Pancreas (tissue), 10 donors: ENCODE results near the gene PRELP. TPM values are rescaled to one million over a fixed set of nuclear protein-coding genes. Genes with fewer than 3 reads are reported as not detected.

Source experiments
- ATAC-seq, 4 donors: fragments of 200-7000 bp; cut with Tn5 transposase; one replicate each; pipeline versions ENCODE4 v1.8.0 to v1.9.1; 2020; ENCODE audit warnings: mild to moderate bottlenecking in 4 of 4, moderate library complexity in 4 of 4
- DNase-seq, 6 donors: peaks; one replicate each; pipeline ENCODE4 v3.0.0-alpha.2; 2020
- FAIRE-seq: peaks from 2 replicates; lab custom pipeline; 2012; peaks lifted over from hg19 to GRCh38; lab: Jason Lieb, UNC
- H3K27ac ChIP-seq, 4 donors: fragments of 200-600 bp; sonication (generic); 1 replicate in 3 of 4; 2 replicates in 1 of 4; pipeline versions ENCODE4 v1.5.0 to v1.8.0; 2020
- H3K27me3 ChIP-seq, 4 donors: fragments of 200-600 bp; one replicate each; pipeline ENCODE4 v1.8.0; 2021
- H3K36me3 ChIP-seq, 3 donors: fragments of 200-600 bp; sonication (generic) in 1 of 3; one replicate each; pipeline versions ENCODE4 v1.5.0 to v1.8.0; 2020 to 2021
- H3K4me1 ChIP-seq, 3 donors: fragments of 200-600 bp; one replicate each; pipeline ENCODE4 v1.8.0; 2021
- H3K4me3 ChIP-seq, 4 donors: fragments of 200-600 bp; sonication (generic) in 2 of 4; one replicate each; pipeline versions ENCODE4 v1.5.0 to v1.8.0; 2020 to 2021
- H3K9me3 ChIP-seq, 4 donors: fragments of 200-600 bp; one replicate each; pipeline ENCODE4 v1.8.0; 2021
- CTCF ChIP-seq, 4 donors: fragments of 200-600 bp; sonication (generic) in 3 of 4; IDR thresholded peaks; one replicate each; pipeline versions ENCODE4 v1.5.0 to v1.8.0; 2021; ENCODE audit warnings: antibody characterized with exemption in 4 of 4
- WGBS, 2 donors: extraction: QIAGEN DNeasy Blood & Tissue Kit; methylation state at CpG; one replicate each; pipeline ENCODE4 v1.1.7; 2013; 5-methylcytosine and 5-hydroxymethylcytosine counted together
- intact Hi-C, 3 donors: fragments of 100-400 bp; cut with DNase I; formaldehyde crosslinking; loops; one replicate each; pipeline versions ENCODE4 v1.11.1 to v1.14.2; 2022
- polyA plus RNA-seq, 2 donors: library from polyadenylated mRNA; stranded (reverse); fragments of 200-250 nt; gene quantifications; one replicate each; pipeline ENCODE4 v1.2.3, GENCODE V29; 2013
- total RNA-seq, 6 donors: library from RNA; stranded (reverse); fragmentation: NEBNext Ultra II Directional in 4 of 6; extraction: Animal tissue kit (Norgen Biotek cat#: 25700) in 4 of 6; gene quantifications; one replicate each; pipeline versions ENCODE4 v1.2.1 to v1.2.4, GENCODE V29; 2021 to 2023
- donor health status: healthy with polysubstance abuse.
- donor health status: DM: no; HTN: no; CAD: no; lungs with moderate emphysema.
- donor health status: DM: no; HTN: no; CAD: no.
- donor health status: control.
- donor health status: control.
- donor health status: Bipolar disorder and iron deficiency.
- donor health status: DM: yes; HTN: yes; CAD: no.
- donor health status: DM: no; HTN: no; CAD: no.
- donor health status: DM: no; HTN: no; CAD: no.
- donor health status: DM: yes; HTN: yes; CAD: no.

Gene PRELP
- total and polyA plus RNA-seq, 8 donors, result 1.2 to 6.6 (median 3.0) TPM

- Histone ChIP-seq H3K9me3 (no peaks in the 10 kb centered on the region), H3K36me3 (no peaks in the 10 kb centered on the region), H3K4me3 (no peak overlapping the region), H3K27me3 (no peaks in the 10 kb centered on the region), H3K27ac (no peak overlapping the region), H3K4me1 (peaks cover 0 to 6% (median 5%) of the 10 kb centered on the region in 3 donors)
- DNase-seq (no peak), FAIRE-seq (no peak), ATAC-seq (no peak)
- WGBS, 2 donors, result 36 to 53% methylated on average over 8 of the region's 8 CpGs
- intact Hi-C loops, result loop anchor here in 1 of 3 donors (10.0 kb wide), 1 partner anchor 213 kb away; no protein-coding TSS in a partner anchor
- TF ChIP-seq CTCF (IDR thresholded peaks at IDR 0.05), result no peak
Observed at GRCh38 chr1:203492082-203492747, 16.6 kb downstream of the PRELP start.

- intact Hi-C loops, result loop anchor here in 1 of 3 donors (10.0 kb wide), 1 partner anchor 212 kb away; no protein-coding TSS in a partner anchor
- H3K9me3 ChIP-seq, result no peaks in the 10 kb centered on the region
- no peak overlapping the region for H3K4me3 ChIP-seq
- no peak overlapping the region for H3K27ac ChIP-seq
- WGBS, 2 donors, result 62 to 66% methylated on average over 6 of the region's 6 CpGs
- DNase-seq (no peak), FAIRE-seq (no peak), ATAC-seq (no peak)
- no peaks in the 10 kb centered on the region for H3K27me3 ChIP-seq
- no peak for TF ChIP-seq CTCF (IDR thresholded peaks at IDR 0.05)
- H3K4me1 ChIP-seq, result peaks cover 0 to 6% (median 5%) of the 10 kb centered on the region in 3 donors
- no peaks in the 10 kb centered on the region for H3K36me3 ChIP-seq
Observed at GRCh38 chr1:203492748-203493130, 17.1 kb downstream of the PRELP start.

- no peaks in the 10 kb centered on the region for H3K9me3 ChIP-seq
- H3K27me3 ChIP-seq, result no peaks in the 10 kb centered on the region
- FAIRE-seq (no peak), DNase-seq (no peak), ATAC-seq (no peak)
- TF ChIP-seq CTCF (IDR thresholded peaks at IDR 0.05), result no peak
- H3K27ac ChIP-seq, result no peak within 1 kb of the TSS
- WGBS, 2 donors, result 80 to 85% methylated on average over 5 of the region's 5 CpGs
- H3K36me3 ChIP-seq, result no peaks in the 10 kb centered on the region
- H3K4me1 ChIP-seq, result no peaks in the 10 kb centered on the region
- no peak within 1 kb of the TSS for H3K4me3 ChIP-seq
- intact Hi-C loops, result loop anchor here in 1 of 3 donors (10.0 kb wide), 1 partner anchor 211 kb away; no protein-coding TSS in a partner anchor
Observed at GRCh38 chr1:203493901-203494300, 18.3 kb downstream of the PRELP start, which contains the start of gene OPTC. Gene OPTC, plus strand, starts transcription at chr1:203494153. Its CDS starts 1,853 bp downstream, at chr1:203496006.

- intact Hi-C loops, result loop anchor here in 1 of 3 donors (10.0 kb wide), 1 partner anchor 209 kb away; no protein-coding TSS in a partner anchor
- Histone ChIP-seq H3K4me3 (no peak overlapping the region), H3K27me3 (no peaks in the 10 kb centered on the region), H3K4me1 (no peaks in the 10 kb centered on the region), H3K36me3 (no peaks in the 10 kb centered on the region), H3K27ac (no peak overlapping the region), H3K9me3 (no peaks in the 10 kb centered on the region)
- TF ChIP-seq CTCF (IDR thresholded peaks at IDR 0.05), result no peak
- 60 to 69% methylated on average over 7 of the region's 7 CpGs for WGBS, 2 donors
- ATAC-seq (no peak), DNase-seq (no peak), FAIRE-seq (no peak)
Observed at GRCh38 chr1:203495845-203496244, 20.2 kb downstream of the PRELP start.

- no peaks in the 10 kb centered on the region for H3K36me3 ChIP-seq
- no peak overlapping the region for H3K4me3 ChIP-seq
- FAIRE-seq, result no peak
- ATAC-seq, result no peak
- H3K4me1 ChIP-seq, result no peaks in the 10 kb centered on the region
- no peak for TF ChIP-seq CTCF (IDR thresholded peaks at IDR 0.05)
- intact Hi-C loops, result loop anchor here in 1 of 3 donors (10.0 kb wide), 1 partner anchor 207 kb away; no protein-coding TSS in a partner anchor
- H3K27me3 ChIP-seq, result no peaks in the 10 kb centered on the region
- DNase-seq, result no peak
- WGBS, 2 donors, result 72 to 82% methylated on average over 5 of the region's 5 CpGs
- H3K27ac ChIP-seq, result no peak overlapping the region
- no peaks in the 10 kb centered on the region for H3K9me3 ChIP-seq
Observed at GRCh38 chr1:203497269-203497777, 21.7 kb downstream of the PRELP start.
